ENCODE results near the gene AP3M1.

AP3M1 gene

DNA sequence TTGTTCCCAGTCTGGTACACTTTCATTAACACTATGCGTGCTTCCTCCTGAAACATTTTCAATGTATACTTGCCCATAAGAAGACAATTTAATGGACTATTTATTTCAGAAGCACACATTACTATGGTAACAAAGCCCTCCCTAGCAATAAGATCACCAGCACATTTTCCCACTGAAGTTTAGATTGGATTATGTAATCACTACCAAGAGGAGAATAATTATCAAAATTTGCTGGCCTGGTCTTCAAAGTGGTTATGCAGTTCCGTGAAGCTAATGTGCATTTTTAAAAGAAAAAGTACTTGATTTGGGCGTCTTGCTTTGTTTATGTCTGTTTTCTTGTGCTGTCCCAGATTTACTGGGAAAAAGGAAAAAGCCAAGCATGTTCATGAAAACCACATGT is 61.9 kb downstream of the AP3M1 start:
- Histone ChIP-seq H3K27ac (ENCODE audit: low read length, poor library complexity, severe bottlenecking) (no peak overlapping the region), H2BK5ac (ENCODE audit: low read depth, low read length, poor library complexity, severe bottlenecking) (no peak overlapping the region), H3K4me2 (ENCODE audit: low read length, poor library complexity, severe bottlenecking) (no peak overlapping the region), H3K79me1 (replicated peaks; ENCODE audit: low read length, poor library complexity, severe bottlenecking) (peaks cover 11% of the 10 kb centered on the region), H2AK5ac (ENCODE audit: low read length, severe bottlenecking) (no peak overlapping the region), H2BK12ac (ENCODE audit: low read length in 2 of 2) (no peak overlapping the region), H3K36me3 (ENCODE audit: control insufficient read depth in 1 of 2, insufficient read depth in 2 of 2, low read depth in 1 of 2, low read length in 2 of 2) (peaks cover 34 to 76% of the 10 kb centered on the region in 2 experiments), H3K4me3 (ENCODE audit: insufficient read depth in 1 of 2, low read depth in 1 of 2, low read length in 2 of 2) (no peak overlapping the region), H3K4ac (ENCODE audit: low read depth in 1 of 2, low read length in 2 of 2) (no peak overlapping the region), H3K27me3 (ENCODE audit: control insufficient read depth in 1 of 2, insufficient read depth in 1 of 2, low read length in 2 of 2) (no peaks in the 10 kb centered on the region), H2BK120ac (ENCODE audit: low read depth, low read length) (no peak overlapping the region), H4K91ac (ENCODE audit: low read length) (no peak overlapping the region), H2AFZ (ENCODE audit: low read depth, low read length) (no peak overlapping the region), H3K4me1 (ENCODE audit: control insufficient read depth, insufficient read depth, low read depth, low read length) (peaks cover 3% of the 10 kb centered on the region), H3K18ac (ENCODE audit: low read depth in 1 of 2, low read length in 2 of 2) (no peak overlapping the region), H3K14ac (ENCODE audit: low read length in 2 of 2) (no peak overlapping the region), H4K8ac (ENCODE audit: low read length) (no peak overlapping the region), H2BK15ac (ENCODE audit: low read depth, poor library complexity, severe bottlenecking) (no peak overlapping the region), H3K9me3 (ENCODE audit: control insufficient read depth, low read length) (no peaks in the 10 kb centered on the region), H3K9ac (ENCODE audit: low read length) (no peak overlapping the region), H3K23ac (ENCODE audit: low read length in 2 of 2) (no peak overlapping the region)
- no peak for DNase-seq
- WGBS = 64% methylated on average over 3 of the region's 3 CpGs

DNA sequence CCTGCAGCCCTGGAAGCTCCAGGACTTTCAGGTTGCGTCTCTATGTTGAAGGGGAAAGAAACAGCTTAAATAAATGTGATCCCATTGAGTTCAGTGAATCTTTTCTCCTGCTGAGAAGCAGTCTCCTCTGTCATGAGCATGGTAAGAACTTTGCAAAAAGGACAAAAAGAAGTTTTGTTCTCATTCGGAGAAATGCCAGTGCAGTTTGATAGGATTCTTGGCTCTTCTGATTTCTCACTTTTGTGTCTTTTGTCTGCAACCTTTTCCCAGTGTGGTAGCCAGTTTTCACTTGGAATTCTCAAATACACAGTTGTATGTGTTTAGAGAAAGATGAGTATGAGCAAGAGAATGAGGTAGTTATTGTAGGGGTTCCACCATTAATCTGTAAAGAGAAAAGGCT is 64.3 kb downstream of the AP3M1 start:
- no peak overlapping the region for H2BK5ac ChIP-seq (ENCODE audit: low read depth, low read length, poor library complexity, severe bottlenecking)
- no peak for DNase-seq
- no peak overlapping the region for H3K14ac ChIP-seq (ENCODE audit: low read length in 2 of 2)
- H3K27ac ChIP-seq (ENCODE audit: low read length, poor library complexity, severe bottlenecking) = peak overlapping the region; percentile 47
- no peak overlapping the region for H2AK5ac ChIP-seq (ENCODE audit: low read length, severe bottlenecking)
- no peaks in the 10 kb centered on the region for H3K9me3 ChIP-seq (ENCODE audit: control insufficient read depth, low read length)
- H2BK120ac ChIP-seq (ENCODE audit: low read depth, low read length) = no peak overlapping the region
- H3K23ac ChIP-seq (ENCODE audit: low read length in 2 of 2) = no peak overlapping the region
- no peak overlapping the region for H4K91ac ChIP-seq (ENCODE audit: low read length)
- no peak overlapping the region for H2BK12ac ChIP-seq (ENCODE audit: low read length in 2 of 2)
- peak overlapping the region; percentile 39 for H3K9ac ChIP-seq (ENCODE audit: low read length)
- H2BK15ac ChIP-seq (ENCODE audit: low read depth, poor library complexity, severe bottlenecking) = no peak overlapping the region
- no peak overlapping the region for H3K4me3 ChIP-seq (ENCODE audit: insufficient read depth in 1 of 2, low read depth in 1 of 2, low read length in 2 of 2)
- H3K79me1 ChIP-seq (replicated peaks; ENCODE audit: low read length, poor library complexity, severe bottlenecking) = peaks cover 5% of the 10 kb centered on the region
- H3K4ac ChIP-seq (ENCODE audit: low read depth in 1 of 2, low read length in 2 of 2) = no peak overlapping the region
- H3K36me3 ChIP-seq (ENCODE audit: control insufficient read depth in 1 of 2, insufficient read depth in 2 of 2, low read depth in 1 of 2, low read length in 2 of 2) = peaks cover 22 to 71% of the 10 kb centered on the region in 2 experiments
- no peaks in the 10 kb centered on the region for H3K27me3 ChIP-seq (ENCODE audit: control insufficient read depth in 1 of 2, insufficient read depth in 1 of 2, low read length in 2 of 2)
- WGBS = 96% methylated on average over 2 of the region's 2 CpGs
- no peak overlapping the region for H2AFZ ChIP-seq (ENCODE audit: low read depth, low read length)
- no peak overlapping the region for H4K8ac ChIP-seq (ENCODE audit: low read length)
- no peaks in the 10 kb centered on the region for H3K4me1 ChIP-seq (ENCODE audit: control insufficient read depth, insufficient read depth, low read depth, low read length)
- no peak overlapping the region for H3K18ac ChIP-seq (ENCODE audit: low read depth in 1 of 2, low read length in 2 of 2)
- H3K4me2 ChIP-seq (ENCODE audit: low read length, poor library complexity, severe bottlenecking) = no peak overlapping the region

DNA sequence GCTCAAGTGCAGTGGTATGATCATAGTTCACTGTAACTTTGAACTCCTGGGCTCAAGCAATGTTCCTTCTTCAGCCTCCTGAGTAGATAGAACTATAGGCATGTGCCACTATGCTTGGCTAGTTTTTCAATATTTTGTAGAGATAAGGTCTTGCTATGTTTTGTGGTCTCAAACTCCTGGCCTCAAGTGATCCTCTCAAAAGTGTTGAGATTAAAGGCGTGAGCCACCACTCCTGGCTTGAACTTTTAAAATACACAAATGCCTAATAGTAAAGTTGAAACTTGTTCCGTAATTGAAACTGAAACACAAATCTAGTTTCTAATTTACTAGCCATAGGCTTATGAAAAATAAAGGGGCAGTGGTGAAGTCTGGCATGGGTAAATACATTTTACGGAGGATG is 65.7 kb downstream of the AP3M1 start:
- 100% methylated on average over 1 of the region's 3 CpGs for WGBS
- no peak overlapping the region for H3K4me3 ChIP-seq (ENCODE audit: insufficient read depth in 1 of 2, low read depth in 1 of 2, low read length in 2 of 2)
- H3K27me3 ChIP-seq (ENCODE audit: control insufficient read depth in 1 of 2, insufficient read depth in 1 of 2, low read length in 2 of 2) = no peaks in the 10 kb centered on the region

DNA sequence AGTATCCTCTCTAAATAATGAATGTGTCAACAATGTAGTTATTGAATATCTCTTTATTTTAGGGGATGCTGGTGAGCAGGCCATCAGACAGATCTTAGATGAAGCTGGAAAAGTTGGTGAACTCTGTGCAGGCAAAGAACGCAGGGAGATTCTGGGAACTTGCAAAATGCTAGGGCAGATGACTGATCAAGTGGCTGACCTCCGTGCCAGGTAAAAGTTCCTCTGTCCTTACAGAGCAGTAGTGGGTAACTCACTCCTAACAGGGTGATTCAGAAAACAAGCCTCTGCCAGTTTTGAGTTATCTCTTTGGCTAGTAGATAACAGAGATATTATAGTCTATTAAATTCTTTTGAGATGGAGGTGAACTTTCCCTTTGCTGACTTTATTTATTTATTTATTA is 67.3 kb downstream of the AP3M1 start:
- Histone ChIP-seq H3K18ac (ENCODE audit: low read depth in 1 of 2, low read length in 2 of 2) (no peak overlapping the region), H3K4ac (ENCODE audit: low read depth in 1 of 2, low read length in 2 of 2) (no peak overlapping the region), H2BK5ac (ENCODE audit: low read depth, low read length, poor library complexity, severe bottlenecking) (no peak overlapping the region), H3K4me1 (ENCODE audit: control insufficient read depth, insufficient read depth, low read depth, low read length) (no peaks in the 10 kb centered on the region), H2BK120ac (ENCODE audit: low read depth, low read length) (no peak overlapping the region), H4K91ac (ENCODE audit: low read length) (no peak overlapping the region), H3K9ac (ENCODE audit: low read length) (peak overlapping the region; percentile 41), H3K36me3 (ENCODE audit: control insufficient read depth in 1 of 2, insufficient read depth in 2 of 2, low read depth in 1 of 2, low read length in 2 of 2) (peaks cover 16 to 44% of the 10 kb centered on the region in 2 experiments), H2BK15ac (ENCODE audit: low read depth, poor library complexity, severe bottlenecking) (no peak overlapping the region), H3K27ac (ENCODE audit: low read length, poor library complexity, severe bottlenecking) (no peak overlapping the region), H3K4me2 (ENCODE audit: low read length, poor library complexity, severe bottlenecking) (no peak overlapping the region), H2AK5ac (ENCODE audit: low read length, severe bottlenecking) (no peak overlapping the region), H3K79me1 (replicated peaks; ENCODE audit: low read length, poor library complexity, severe bottlenecking) (peaks cover 5% of the 10 kb centered on the region), H2AFZ (ENCODE audit: low read depth, low read length) (no peak overlapping the region), H3K9me3 (ENCODE audit: control insufficient read depth, low read length) (no peaks in the 10 kb centered on the region), H3K27me3 (ENCODE audit: control insufficient read depth in 1 of 2, insufficient read depth in 1 of 2, low read length in 2 of 2) (no peaks in the 10 kb centered on the region), H4K8ac (ENCODE audit: low read length) (no peak overlapping the region), H3K23ac (ENCODE audit: low read length in 2 of 2) (no peak overlapping the region), H3K14ac (ENCODE audit: low read length in 2 of 2) (no peak overlapping the region), H3K4me3 (ENCODE audit: insufficient read depth in 1 of 2, low read depth in 1 of 2, low read length in 2 of 2) (no peak overlapping the region), H2BK12ac (ENCODE audit: low read length in 2 of 2) (no peak overlapping the region)
- no peak for DNase-seq
- WGBS = 98% methylated on average over 2 of the region's 2 CpGs

More for the DNA sequence above, 65.7 kb downstream of the AP3M1 start:
- H3K18ac ChIP-seq (ENCODE audit: low read depth in 1 of 2, low read length in 2 of 2) = no peak overlapping the region
- H3K23ac ChIP-seq (ENCODE audit: low read length in 2 of 2) = no peak overlapping the region
- peaks cover 20 to 57% of the 10 kb centered on the region in 2 experiments for H3K36me3 ChIP-seq (ENCODE audit: control insufficient read depth in 1 of 2, insufficient read depth in 2 of 2, low read depth in 1 of 2, low read length in 2 of 2)
- no peak overlapping the region for H2BK12ac ChIP-seq (ENCODE audit: low read length in 2 of 2)
- H2AFZ ChIP-seq (ENCODE audit: low read depth, low read length) = no peak overlapping the region
- H3K79me1 ChIP-seq (replicated peaks; ENCODE audit: low read length, poor library complexity, severe bottlenecking) = peaks cover 5% of the 10 kb centered on the region
- H3K9me3 ChIP-seq (ENCODE audit: control insufficient read depth, low read length) = no peaks in the 10 kb centered on the region
- H2AK5ac ChIP-seq (ENCODE audit: low read length, severe bottlenecking) = no peak overlapping the region
- H3K4me2 ChIP-seq (ENCODE audit: low read length, poor library complexity, severe bottlenecking) = no peak overlapping the region
- H2BK120ac ChIP-seq (ENCODE audit: low read depth, low read length) = no peak overlapping the region
- DNase-seq = no peak
- H3K9ac ChIP-seq (ENCODE audit: low read length) = no peak overlapping the region
- no peak overlapping the region for H2BK15ac ChIP-seq (ENCODE audit: low read depth, poor library complexity, severe bottlenecking)
- H3K4ac ChIP-seq (ENCODE audit: low read depth in 1 of 2, low read length in 2 of 2) = no peak overlapping the region
- no peaks in the 10 kb centered on the region for H3K4me1 ChIP-seq (ENCODE audit: control insufficient read depth, insufficient read depth, low read depth, low read length)
- no peak overlapping the region for H4K91ac ChIP-seq (ENCODE audit: low read length)
- no peak overlapping the region for H2BK5ac ChIP-seq (ENCODE audit: low read depth, low read length, poor library complexity, severe bottlenecking)
- H3K27ac ChIP-seq (ENCODE audit: low read length, poor library complexity, severe bottlenecking) = no peak overlapping the region
- no peak overlapping the region for H4K8ac ChIP-seq (ENCODE audit: low read length)
- H3K14ac ChIP-seq (ENCODE audit: low read length in 2 of 2) = no peak overlapping the region

All from mesenchymal stem cell (in vitro differentiated cells and primary cell).